ENCODE results near the gene QRICH1.

DNA sequence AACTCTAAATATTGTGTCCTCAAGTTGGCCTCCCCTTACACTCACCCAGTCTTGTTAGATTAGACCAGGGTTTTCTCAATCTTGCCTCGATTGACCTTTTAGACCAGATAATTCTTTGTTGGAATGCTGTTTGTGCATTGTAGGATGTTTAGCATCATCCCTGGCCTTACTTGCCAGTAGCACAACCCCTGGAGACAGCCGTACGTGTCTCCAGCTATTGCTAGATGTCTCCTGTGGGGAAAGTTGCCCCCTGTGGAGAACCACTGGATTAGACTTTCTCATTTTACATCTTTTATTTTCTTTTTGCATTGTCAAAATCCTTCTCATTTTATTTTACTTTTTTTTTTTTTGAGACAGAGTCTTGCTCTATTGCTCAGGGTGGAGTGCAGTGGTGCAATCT, 84.5 kb downstream of the QRICH1 start:
- no peak for TF ChIP-seq EZH2 (IDR thresholded peaks at IDR 0.05; ENCODE audit: borderline replicate concordance, low read depth, low read length, poor library complexity, severe bottlenecking)
- TF ChIP-seq, protein P1, sequence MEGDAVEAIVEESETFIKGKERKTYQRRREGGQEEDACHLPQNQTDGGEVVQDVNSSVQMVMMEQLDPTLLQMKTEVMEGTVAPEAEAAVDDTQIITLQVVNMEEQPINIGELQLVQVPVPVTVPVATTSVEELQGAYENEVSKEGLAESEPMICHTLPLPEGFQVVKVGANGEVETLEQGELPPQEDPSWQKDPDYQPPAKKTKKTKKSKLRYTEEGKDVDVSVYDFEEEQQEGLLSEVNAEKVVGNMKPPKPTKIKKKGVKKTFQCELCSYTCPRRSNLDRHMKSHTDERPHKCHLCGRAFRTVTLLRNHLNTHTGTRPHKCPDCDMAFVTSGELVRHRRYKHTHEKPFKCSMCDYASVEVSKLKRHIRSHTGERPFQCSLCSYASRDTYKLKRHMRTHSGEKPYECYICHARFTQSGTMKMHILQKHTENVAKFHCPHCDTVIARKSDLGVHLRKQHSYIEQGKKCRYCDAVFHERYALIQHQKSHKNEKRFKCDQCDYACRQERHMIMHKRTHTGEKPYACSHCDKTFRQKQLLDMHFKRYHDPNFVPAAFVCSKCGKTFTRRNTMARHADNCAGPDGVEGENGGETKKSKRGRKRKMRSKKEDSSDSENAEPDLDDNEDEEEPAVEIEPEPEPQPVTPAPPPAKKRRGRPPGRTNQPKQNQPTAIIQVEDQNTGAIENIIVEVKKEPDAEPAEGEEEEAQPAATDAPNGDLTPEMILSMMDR (conservative IDR thresholded peaks at IDR 0.05; ENCODE audit: low read depth, low read length) = no peak
